GM12864 (cell line): Measurements from ENCODE around the gene TRABD2B.

Experiments used
- DNase-seq: peaks from one replicate; pipeline ENCODE4 v3.0.0-alpha.2; 2011; ENCODE audit warnings: low read depth
- H3K4me3 ChIP-seq: 2 replicates; pipeline ENCODE4 v1.5.1; 2011; ENCODE audit warnings: mild to moderate bottlenecking, low read depth, low read length, control low read depth
- TF ChIP-seq, protein P1 (sequence below): IDR thresholded peaks from 2 replicates; pipeline ENCODE4 v1.5.1; 2011; ENCODE audit warnings: low read depth, mild to moderate bottlenecking, moderate library complexity, low read length, control low read depth, inconsistent platforms; ENCODE audit errors: missing control alignments

Gene TRABD2B

DNA sequence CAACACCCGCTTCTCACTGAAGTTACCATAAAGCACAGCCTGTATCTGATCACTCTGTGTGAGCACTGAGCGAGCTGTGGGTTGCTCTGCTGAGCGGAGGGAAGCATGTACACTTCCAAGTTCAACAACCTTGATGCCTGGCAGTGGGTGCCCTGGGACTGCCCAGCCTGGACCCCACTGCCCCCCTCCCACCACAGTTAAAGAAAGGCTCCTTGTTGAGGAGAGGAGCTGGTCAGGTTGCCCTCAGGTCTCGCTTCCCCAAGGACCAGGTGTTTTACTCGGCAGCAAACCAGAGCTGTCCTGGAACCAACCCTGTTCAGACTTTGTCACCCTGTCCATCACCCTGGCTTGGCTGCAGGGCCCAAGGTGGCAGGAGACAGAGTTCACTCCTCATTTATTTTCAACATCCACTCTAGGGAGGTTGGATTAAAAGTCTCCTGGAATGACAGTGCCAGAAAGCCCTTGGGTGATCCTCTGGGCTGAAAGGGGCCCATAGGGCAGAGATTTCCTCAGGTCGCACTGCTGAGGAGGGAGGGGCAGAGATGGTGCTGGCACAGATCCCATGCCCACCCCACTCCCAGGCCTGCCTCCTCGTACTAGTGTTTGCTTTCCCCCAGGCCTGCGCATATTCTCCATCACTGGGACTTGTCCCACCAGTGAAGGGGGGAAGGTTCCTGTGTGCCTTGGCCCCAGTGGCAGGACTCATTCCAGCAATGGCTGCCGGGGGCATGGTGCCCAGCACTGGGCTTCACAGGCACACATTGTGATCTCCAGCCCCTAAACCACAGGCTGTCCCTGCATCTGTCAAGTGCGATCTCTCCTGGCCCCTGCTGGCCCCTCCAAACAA lies 101.7 kb downstream of the TRABD2B start:
- TF ChIP-seq, protein P1, sequence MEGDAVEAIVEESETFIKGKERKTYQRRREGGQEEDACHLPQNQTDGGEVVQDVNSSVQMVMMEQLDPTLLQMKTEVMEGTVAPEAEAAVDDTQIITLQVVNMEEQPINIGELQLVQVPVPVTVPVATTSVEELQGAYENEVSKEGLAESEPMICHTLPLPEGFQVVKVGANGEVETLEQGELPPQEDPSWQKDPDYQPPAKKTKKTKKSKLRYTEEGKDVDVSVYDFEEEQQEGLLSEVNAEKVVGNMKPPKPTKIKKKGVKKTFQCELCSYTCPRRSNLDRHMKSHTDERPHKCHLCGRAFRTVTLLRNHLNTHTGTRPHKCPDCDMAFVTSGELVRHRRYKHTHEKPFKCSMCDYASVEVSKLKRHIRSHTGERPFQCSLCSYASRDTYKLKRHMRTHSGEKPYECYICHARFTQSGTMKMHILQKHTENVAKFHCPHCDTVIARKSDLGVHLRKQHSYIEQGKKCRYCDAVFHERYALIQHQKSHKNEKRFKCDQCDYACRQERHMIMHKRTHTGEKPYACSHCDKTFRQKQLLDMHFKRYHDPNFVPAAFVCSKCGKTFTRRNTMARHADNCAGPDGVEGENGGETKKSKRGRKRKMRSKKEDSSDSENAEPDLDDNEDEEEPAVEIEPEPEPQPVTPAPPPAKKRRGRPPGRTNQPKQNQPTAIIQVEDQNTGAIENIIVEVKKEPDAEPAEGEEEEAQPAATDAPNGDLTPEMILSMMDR: no peak
- H3K4me3 ChIP-seq: no peak overlapping the region

DNA sequence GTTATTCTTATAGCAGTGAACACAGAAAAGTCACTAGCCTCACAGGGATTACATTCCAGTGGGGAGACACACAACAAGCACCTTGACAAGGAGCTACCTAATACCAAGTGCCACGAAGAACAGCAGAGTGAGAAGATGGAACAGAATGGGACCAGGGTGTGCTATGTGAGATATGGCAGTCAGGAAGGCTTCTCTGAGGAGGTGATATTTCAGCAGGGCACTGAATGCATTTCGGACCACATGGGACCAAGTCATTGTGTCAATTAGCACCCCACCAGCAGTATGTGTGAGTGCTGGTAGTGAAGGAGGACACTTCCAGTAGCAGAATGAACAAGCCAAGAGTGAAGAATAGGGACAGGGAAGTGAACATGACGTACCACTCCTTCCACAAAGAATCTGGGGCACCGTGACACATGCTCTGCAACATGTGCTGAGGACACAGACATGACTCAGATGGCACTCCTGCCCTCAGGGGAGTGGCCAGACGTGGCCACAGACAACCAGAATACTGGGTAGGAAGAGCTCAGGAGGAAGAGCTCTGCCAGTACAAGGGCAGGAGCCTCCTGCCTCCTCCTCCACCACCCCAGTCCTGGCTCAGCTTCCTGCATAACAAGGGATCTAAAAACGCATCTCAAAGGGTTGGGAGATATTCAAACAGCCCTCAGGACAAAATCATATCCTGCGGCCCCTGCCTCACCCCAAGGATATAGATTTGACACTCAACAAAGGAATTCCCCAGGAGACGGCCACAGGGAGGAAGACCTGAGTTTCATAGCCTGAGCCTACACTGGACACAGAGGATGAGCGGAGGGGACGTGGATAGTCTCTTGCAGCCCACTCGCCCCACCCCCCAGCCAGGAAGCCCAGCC lies 102.5 kb downstream of the TRABD2B start:
- DNase-seq: no peak
- TF ChIP-seq, protein P1: no peak
- no peak overlapping the region for H3K4me3 ChIP-seq

More for the DNA sequence above, 101.7 kb downstream of the TRABD2B start:
- no peak for DNase-seq

DNA sequence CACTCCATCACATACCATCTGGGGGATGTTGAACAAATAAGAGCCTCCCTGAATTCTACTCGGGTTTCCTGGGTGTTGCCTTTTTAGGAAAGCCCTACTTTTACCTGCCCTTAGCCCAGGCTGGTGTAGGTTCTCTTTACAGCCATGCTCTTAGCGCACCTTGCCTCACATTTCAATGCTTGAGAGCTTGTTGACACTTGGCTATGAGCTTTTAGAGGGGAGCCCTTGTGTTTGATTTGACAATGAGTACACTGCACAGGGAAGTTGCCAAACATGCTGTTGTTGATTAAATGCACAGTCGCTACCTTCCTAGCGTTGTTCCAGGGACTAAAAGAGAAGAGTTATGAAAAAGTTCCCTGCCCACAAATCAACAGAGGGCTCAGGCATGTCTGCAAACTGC lies 103.8 kb downstream of the TRABD2B start:
- no peak for DNase-seq
- no peak overlapping the region for H3K4me3 ChIP-seq
- TF ChIP-seq, protein P1: no peak

DNA sequence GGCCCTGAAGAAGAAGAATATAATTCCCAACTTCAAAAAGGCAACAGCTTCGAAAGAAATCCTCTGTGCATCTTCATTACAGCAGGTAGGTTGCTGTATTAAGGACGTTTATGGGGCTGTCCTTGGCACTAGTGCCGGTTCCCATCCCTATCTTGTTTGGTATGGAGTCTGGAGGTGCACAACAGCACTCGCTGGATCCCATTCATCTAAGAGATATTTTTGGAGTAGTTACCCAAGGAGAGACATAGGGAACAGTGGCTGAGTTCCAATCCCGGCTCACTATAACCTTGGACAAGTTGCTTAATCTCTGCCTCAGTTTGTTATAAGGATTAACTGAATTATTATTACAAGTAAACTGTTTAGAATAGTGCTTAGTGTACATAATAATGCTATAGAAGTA lies 106.4 kb downstream of the TRABD2B start:
- TF ChIP-seq, protein P1: no peak
- no peak for DNase-seq
- no peak overlapping the region for H3K4me3 ChIP-seq

DNA sequence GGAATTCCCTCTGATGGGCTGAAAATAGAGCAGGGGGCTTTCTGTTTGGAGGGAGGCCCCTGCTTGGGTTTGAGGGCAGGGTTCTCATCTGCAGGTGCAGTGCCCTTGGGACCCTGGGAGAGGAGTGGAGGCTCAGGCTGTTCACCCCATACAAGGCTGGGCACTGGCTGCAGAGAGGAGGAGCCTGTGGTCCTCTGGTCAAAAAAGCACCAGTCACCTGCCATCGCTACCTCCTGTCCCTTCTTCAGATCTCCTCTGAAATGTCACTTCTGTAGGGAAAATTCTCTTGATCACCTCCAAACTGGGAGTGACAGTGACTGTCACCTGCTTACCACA lies 108.9 kb downstream of the TRABD2B start:
- TF ChIP-seq, protein P1: no peak
- DNase-seq: no peak
- H3K4me3 ChIP-seq: no peak overlapping the region

GRCh38 chr1:47887475-47888293 lies 109.5 kb downstream of the TRABD2B start:
- TF ChIP-seq, protein P1: no peak
- H3K4me3 ChIP-seq: no peak overlapping the region
- no peak for DNase-seq
